Spleen (tissue), 11 donors: ENCODE data around the gene TTI1. TPM values are rescaled to one million over a fixed set of nuclear protein-coding genes. Genes with fewer than 3 reads are reported as not detected.

Source experiments
- DNase-seq: peaks from one replicate; pipeline ENCODE4 v3.0.0-alpha.2; 2020
- H3K27ac ChIP-seq, 8 donors: fragments of 200-600 bp; sonication (generic) in 7 of 8; 1 replicate in 4 of 8; 2 replicates in 4 of 8; pipeline versions ENCODE4 v1.5.0 to v1.8.0; 2016 to 2021; ENCODE audit warnings: inconsistent platforms in 4 of 8, mild to moderate bottlenecking in 4 of 8, moderate library complexity in 1 of 8
- H3K27me3 ChIP-seq, 7 donors: fragments of 200-600 bp; sonication (generic) in 6 of 7; replicated peaks in 1 of 7; 1 replicate in 4 of 7; 2 replicates in 3 of 7; pipeline versions ENCODE4 v1.5.0 to v1.8.0; 2016 to 2021; ENCODE audit warnings: inconsistent platforms in 3 of 7, mild to moderate bottlenecking in 1 of 7
- H3K36me3 ChIP-seq, 6 donors: fragments of 200-600 bp; sonication (generic) in 5 of 6; 1 replicate in 4 of 6; 2 replicates in 2 of 6; pipeline versions ENCODE4 v1.5.0 to v1.8.0; 2016 to 2021; ENCODE audit warnings: inconsistent platforms in 2 of 6
- H3K4me1 ChIP-seq, 6 donors: fragments of 200-600 bp; sonication (generic) in 5 of 6; 1 replicate in 3 of 6; 2 replicates in 3 of 6; pipeline versions ENCODE4 v1.5.0 to v1.8.0; 2016 to 2021; ENCODE audit warnings: inconsistent platforms in 3 of 6
- H3K4me3 ChIP-seq, 8 donors: fragments of 200-600 bp; sonication (generic) in 7 of 8; 1 replicate in 4 of 8; 2 replicates in 4 of 8; pipeline versions ENCODE4 v1.5.0 to v1.8.0; 2016 to 2021; ENCODE audit warnings: inconsistent platforms in 4 of 8, mild to moderate bottlenecking in 4 of 8, moderate library complexity in 2 of 8
- H3K9me3 ChIP-seq, 8 donors: fragments of 200-600 bp; sonication (generic) in 7 of 8; 1 replicate in 4 of 8; 2 replicates in 4 of 8; pipeline versions ENCODE4 v1.5.0 to v1.8.0; 2016 to 2021; ENCODE audit warnings: inconsistent platforms in 4 of 8
- CTCF ChIP-seq, 11 experiments: fragments of 200-600 bp in 7 of 11; fragments of 450-650 bp in 4 of 11; sonication (generic) in 4 of 11; IDR thresholded peaks in 8 of 11; conservative IDR thresholded peaks in 3 of 11; 1 replicate in 7 of 11; 2 replicates in 4 of 11; pipeline versions ENCODE4 v1.4.0 to v1.8.0; 2016 to 2021; ENCODE audit warnings: antibody characterized with exemption in 11 of 11, inconsistent platforms in 4 of 11, mild to moderate bottlenecking in 1 of 11
- POLR2A ChIP-seq, 3 donors: fragments of 450-650 bp; IDR thresholded peaks; one replicate each; pipeline ENCODE4 v1.5.1; 2017; ENCODE audit warnings: antibody characterized with exemption in 3 of 3, mild to moderate bottlenecking in 1 of 3
- POLR2AphosphoS5 ChIP-seq, 3 donors: sonication (generic); formaldehyde crosslinking; IDR thresholded peaks; one replicate each; pipeline ENCODE4 v1.5.1; 2017; ENCODE audit warnings: antibody characterized with exemption in 3 of 3
- WGBS, 5 donors: extraction: QIAGEN DNeasy Blood & Tissue Kit in 3 of 5; methylation state at CpG; one replicate each; pipeline versions ENCODE4 v1.1.5 to v1.1.7; 2013 to 2018; 5-methylcytosine and 5-hydroxymethylcytosine counted together
- intact Hi-C: fragments of 100-400 bp; cut with DNase I; formaldehyde crosslinking; loops from one replicate; pipeline ENCODE4 v1.15.0; 2023; ENCODE audit warnings: low total_unique reads
- polyA plus RNA-seq, 3 donors: library from polyadenylated mRNA; stranded (reverse); fragments of 200-250 nt; gene quantifications; one replicate each; pipeline ENCODE4 v1.2.1, GENCODE V29; 2013
- total RNA-seq, 7 donors: library from RNA; depleted of rRNA in 3 of 7; stranded (reverse); fragments of >200 nt in 3 of 7; fragmentation: NEBNext Ultra II Directional in 4 of 7; extraction: Animal tissue kit (Norgen Biotek cat#: 25700) in 4 of 7; gene quantifications; one replicate each; pipeline versions ENCODE4 v1.1.0 to v1.2.1, GENCODE V29; 2016 to 2021
- donor health status: healthy with polysubstance abuse.
- donor health status: DM: no; HTN: no; CAD: no; lungs with moderate emphysema.
- donor health status: DM: no; HTN: no; CAD: no.
- donor health status: Bipolar disorder and iron deficiency.
- donor health status: healthy.
- donor health status: DM: no; HTN: no; CAD: no.
- donor health status: DM: yes; HTN: yes; CAD: no.

Gene TTI1
- total and polyA plus RNA-seq, 10 donors = 5.9 to 25.2 (median 19.1) TPM

GRCh38 chr20:37976887-37977286, 56.4 kb downstream of the TTI1 start:
- DNase-seq = no peak
- Histone ChIP-seq H3K4me3 (no peak overlapping the region), H3K36me3 (peaks cover 0 to 17% (median 15%) of the 10 kb centered on the region in 6 donors), H3K27ac (no peak overlapping the region), H3K4me1 (peaks cover 0 to 11% (median 0%) of the 10 kb centered on the region in 6 donors), H3K9me3 (no peaks in the 10 kb centered on the region), H3K27me3 (no peaks in the 10 kb centered on the region)
- TF ChIP-seq CTCF (IDR thresholded peaks at IDR 0.05 in 8 of 11, conservative IDR thresholded peaks at IDR 0.05 in 3 of 11) (no peak), POLR2A (IDR thresholded peaks at IDR 0.05) (no peak), POLR2AphosphoS5 (IDR thresholded peaks at IDR 0.05) (no peak)
- intact Hi-C loops = no loop called here
- WGBS, 5 donors = 12 to 39% (median 29%) methylated on average over 9 to 10 of the region's 10 CpGs

GRCh38 chr20:37973059-37973910, 60.0 kb downstream of the TTI1 start:
- no peaks in the 10 kb centered on the region for H3K27me3 ChIP-seq
- peaks cover 0 to 12% (median 6%) of the 10 kb centered on the region in 8 donors for H3K9me3 ChIP-seq
- H3K27ac ChIP-seq = no peak overlapping the region
- intact Hi-C loops = no loop called here
- 91 to 93% (median 92%) methylated on average over 12 of the region's 12 CpGs for WGBS, 5 donors
- DNase-seq = no peak
- H3K4me3 ChIP-seq = no peak overlapping the region
- TF ChIP-seq CTCF (IDR thresholded peaks at IDR 0.05 in 8 of 11, conservative IDR thresholded peaks at IDR 0.05 in 3 of 11) (no peak), POLR2AphosphoS5 (IDR thresholded peaks at IDR 0.05) (no peak), POLR2A (IDR thresholded peaks at IDR 0.05) (no peak)
- H3K4me1 ChIP-seq = peaks cover 0 to 11% (median 0%) of the 10 kb centered on the region in 6 donors
- no peaks in the 10 kb centered on the region for H3K36me3 ChIP-seq

- 89 to 91% (median 90%) methylated on average over 7 of the region's 7 CpGs for WGBS, 5 donors
- H3K27ac ChIP-seq = no peak overlapping the region
- no peaks in the 10 kb centered on the region for H3K36me3 ChIP-seq
- peaks cover 0 to 8% (median 0%) of the 10 kb centered on the region in 6 donors for H3K4me1 ChIP-seq
- intact Hi-C loops = no loop called here
- TF ChIP-seq CTCF (IDR thresholded peaks at IDR 0.05 in 8 of 11, conservative IDR thresholded peaks at IDR 0.05 in 3 of 11) (no peak), POLR2AphosphoS5 (IDR thresholded peaks at IDR 0.05) (no peak), POLR2A (IDR thresholded peaks at IDR 0.05) (no peak)
- no peaks in the 10 kb centered on the region for H3K27me3 ChIP-seq
- H3K4me3 ChIP-seq = no peak overlapping the region
- peaks cover 0 to 20% (median 15%) of the 10 kb centered on the region in 8 donors for H3K9me3 ChIP-seq
- DNase-seq = no peak
These were observed 60.8 kb downstream of the TTI1 start for GRCh38 chr20:37972256-37973058.
